Measurements from ENCODE around the gene KIF26B.
"Not testable (repeated sequence)": the region's sequence is repeated elsewhere in the genome, so short reads cannot be mapped to it uniquely, and the experiment has no call there.

The KIF26B gene

GRCh38 chr1:245671349-245671748 lies 516.6 kb downstream of the KIF26B start:
- no peak for DNase-seq

GRCh38 chr1:245671966-245672767 lies 517.4 kb downstream of the KIF26B start:
- DNase-seq = no peak

GRCh38 chr1:245672836-245673656 lies 518.3 kb downstream of the KIF26B start:
- DNase-seq = not testable (repeated sequence)

DNA sequence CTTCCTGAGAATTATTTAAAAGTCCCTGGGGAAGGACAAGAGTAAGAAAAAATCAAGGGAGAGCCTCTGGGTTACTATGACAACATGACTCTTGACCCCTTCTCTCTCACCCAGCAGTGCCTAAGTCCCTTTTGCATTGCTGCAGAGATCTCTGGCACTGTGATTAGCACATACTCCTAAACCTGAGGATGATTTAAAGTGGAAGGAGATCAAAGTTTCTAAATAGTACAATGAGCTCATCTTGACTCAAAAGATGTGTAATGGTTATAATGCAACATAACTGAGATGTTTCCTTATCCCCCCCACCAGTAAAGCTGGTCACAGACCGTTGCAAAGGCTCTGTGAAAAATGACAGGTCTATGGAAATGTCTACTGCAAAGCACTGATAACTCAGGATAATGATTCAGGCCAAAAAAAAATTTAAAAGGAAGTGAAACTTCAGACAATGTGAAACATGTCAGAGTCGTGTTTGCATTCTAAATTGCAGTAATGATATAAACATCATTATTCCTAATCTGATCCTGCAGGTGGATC lies 519.2 kb downstream of the KIF26B start:
- no peak for DNase-seq

DNA sequence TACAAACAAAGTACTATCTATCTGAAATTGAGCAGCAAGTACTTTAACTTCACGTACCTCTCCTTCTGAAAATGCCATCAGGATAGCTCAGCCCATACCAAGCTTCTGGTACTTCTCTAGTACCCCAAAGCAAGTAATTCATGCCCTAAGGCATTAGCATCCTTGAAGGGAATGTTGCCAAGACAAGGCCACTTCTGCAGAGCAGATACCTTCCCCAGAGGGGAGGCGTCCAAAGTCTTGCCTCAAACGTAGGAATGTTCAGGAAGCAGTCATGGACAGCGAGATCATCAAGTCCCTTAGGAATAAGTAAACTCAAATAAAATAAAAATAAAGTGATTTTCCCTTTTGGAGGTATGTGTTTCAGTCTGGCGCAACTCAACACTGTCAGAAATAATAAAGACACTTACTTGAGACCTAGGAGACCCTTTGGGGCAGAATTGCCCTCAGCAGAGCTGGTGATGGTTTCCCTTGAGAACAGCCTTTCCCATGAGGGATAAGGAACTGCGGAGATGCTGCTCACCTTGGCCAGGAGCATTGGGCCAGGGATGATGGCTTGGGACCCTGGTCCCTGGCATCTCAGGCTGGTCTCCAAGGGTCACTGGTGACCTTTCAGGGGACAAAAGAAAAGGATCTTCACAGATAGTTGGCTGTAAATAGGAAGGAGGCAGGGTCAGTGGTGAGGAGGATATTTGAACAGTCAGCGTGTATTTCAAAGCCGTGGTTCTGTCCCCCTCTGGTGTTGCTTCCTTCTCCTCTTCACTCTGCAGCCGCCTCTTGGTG lies 522.9 kb downstream of the KIF26B start:
- DNase-seq = no peak

GRCh38 chr1:245678860-245679411 lies 524.2 kb downstream of the KIF26B start:
- DNase-seq = no peak

DNA sequence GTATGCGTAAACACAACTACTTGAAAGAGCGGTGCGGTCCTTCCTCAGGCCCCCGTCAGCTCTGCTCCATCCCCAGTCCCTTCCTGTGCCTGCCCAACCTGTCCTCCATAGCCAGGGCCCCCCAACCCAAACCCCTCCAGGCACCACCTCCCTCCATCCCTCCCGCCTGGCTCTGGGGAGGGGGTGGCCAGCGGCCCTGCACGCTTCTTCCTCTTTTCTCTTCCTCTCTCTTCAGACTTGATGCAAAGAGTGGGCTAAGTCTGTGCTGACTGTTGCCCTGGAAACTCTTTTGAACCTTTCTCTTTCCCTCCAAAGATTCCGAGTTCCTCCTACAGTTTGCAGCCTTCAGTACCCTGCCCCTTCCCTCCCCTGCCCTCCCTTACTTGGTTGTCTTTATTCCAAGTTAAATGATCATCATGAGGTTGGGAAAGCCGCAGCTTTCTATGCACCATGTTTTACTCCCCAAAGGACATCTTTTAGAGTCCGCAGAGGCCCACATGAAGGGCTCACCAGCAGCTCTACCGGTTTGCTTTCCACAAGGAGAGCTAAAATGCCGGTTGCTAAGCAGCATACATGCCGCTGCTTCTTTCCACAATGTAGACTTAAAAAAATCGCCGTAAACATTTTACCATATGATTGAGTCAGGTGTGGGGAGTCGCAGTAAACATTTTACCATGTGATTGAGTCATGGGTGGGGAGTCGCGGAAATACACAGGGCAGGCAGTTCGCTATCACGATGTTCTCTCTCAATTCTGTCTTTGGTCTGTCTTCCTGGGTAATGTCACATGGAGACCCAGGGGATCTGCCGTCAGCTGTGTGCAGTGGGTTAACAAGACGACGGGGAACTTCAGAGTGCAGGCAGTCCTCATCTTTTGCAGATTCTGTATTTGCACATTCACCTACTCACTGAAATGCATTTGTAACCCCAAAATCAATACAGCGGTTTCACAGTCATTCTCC lies 525.3 kb downstream of the KIF26B start:
- no peak for DNase-seq

DNA sequence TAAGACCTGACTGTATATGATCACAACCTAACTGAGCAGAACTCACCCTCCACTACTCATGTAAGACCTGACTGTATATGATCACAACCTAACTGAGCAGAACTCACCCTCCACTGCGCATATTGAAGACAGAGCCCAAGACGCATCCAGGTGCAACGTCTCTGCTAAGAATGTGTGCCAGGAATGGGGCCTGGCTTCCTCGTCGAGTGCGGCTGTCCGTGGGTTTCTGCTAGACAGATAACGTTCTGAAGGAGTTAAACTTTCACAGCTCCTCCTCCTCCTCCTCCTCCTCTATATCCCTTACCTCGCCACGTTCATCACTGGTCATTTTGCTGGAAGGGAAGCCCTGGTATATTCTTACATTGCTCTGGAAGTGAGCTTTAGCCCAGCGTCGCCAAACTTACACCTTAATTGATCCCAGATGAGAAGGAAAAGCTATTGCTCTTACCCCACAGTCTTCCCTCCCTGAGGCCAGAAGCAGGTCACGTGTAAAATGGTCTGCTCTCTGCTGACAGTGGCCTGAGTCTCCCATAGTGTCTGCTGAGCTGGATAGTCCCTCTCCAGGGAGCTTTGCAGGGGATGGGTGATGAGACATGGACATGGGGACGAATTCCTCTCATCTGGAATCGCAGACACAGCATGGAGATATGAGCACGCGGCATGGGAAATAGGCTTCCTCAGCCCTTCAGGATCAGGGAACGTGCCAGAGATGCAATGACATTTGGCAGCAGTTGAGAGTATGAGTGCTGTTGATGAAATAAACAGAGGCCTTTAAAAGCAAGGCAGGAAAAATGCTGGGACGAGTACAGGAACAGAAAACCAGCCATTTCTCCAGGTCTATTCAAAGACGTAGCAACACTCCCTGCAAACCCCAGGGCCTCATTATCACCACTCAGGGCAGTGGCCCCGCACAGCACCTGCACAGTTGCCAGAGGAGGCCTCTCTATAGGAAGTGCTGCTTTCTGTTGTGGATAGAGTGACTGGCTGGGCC lies 528.1 kb downstream of the KIF26B start:
- no peak for DNase-seq

- no peak for DNase-seq
Measured at GRCh38 chr1:245683676-245684075, 528.9 kb downstream of the KIF26B start.

- no peak for DNase-seq
Measured at GRCh38 chr1:245684166-245684565, 529.4 kb downstream of the KIF26B start.

GRCh38 chr1:245684571-245684970 lies 529.8 kb downstream of the KIF26B start:
- DNase-seq = no peak

- DNase-seq = no peak
Measured at GRCh38 chr1:245685111-245685810, 530.5 kb downstream of the KIF26B start.

- DNase-seq = no peak
Measured at GRCh38 chr1:245686006-245686405, 531.2 kb downstream of the KIF26B start.

DNA sequence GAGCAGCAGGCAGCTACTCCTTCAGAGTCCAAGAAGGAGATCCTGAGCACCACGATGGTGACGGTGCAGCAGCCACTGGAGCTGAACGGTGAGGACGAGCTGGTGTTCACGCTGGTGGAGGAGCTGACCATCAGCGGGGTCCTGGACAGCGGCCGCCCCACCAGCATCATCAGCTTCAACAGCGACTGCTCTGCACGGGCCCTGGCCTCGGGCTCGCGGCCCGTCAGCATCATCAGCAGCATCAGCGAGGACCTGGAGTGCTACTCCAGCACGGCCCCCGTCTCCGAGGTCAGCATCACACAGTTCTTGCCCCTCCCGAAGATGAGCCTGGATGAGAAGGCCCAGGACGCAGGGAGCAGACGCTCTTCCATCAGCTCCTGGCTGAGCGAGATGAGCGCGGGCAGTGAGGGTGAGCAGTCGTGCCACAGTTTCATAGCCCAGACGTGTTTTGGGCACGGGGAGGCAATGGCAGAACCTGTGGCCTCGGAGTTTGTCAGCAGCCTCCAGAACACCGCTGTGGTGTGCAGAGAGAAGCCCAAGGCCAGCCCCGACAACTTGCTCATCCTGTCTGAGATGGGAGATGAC lies 531.8 kb downstream of the KIF26B start:
- DNase-seq = no peak

DNA sequence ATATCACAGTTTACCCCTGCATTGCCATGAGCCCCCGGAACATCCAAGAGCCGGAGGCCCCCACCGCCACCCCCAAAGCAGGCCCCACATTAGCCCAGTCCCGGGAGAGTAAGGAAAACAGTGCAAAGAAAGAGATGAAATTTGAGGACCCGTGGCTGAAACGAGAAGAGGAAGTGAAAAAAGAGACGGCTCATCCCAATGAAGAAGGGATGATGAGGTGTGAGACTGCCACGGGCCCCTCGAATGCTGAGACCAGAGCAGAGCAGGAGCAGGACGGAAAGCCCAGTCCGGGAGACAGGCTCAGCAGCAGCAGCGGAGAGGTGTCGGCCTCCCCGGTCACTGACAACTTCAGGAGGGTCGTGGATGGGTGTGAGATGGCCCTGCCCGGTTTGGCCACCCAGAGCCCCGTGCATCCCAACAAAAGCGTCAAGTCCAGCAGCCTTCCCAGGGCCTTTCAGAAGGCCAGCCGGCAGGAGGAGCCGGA lies 532.4 kb downstream of the KIF26B start:
- DNase-seq = no peak

DNA sequence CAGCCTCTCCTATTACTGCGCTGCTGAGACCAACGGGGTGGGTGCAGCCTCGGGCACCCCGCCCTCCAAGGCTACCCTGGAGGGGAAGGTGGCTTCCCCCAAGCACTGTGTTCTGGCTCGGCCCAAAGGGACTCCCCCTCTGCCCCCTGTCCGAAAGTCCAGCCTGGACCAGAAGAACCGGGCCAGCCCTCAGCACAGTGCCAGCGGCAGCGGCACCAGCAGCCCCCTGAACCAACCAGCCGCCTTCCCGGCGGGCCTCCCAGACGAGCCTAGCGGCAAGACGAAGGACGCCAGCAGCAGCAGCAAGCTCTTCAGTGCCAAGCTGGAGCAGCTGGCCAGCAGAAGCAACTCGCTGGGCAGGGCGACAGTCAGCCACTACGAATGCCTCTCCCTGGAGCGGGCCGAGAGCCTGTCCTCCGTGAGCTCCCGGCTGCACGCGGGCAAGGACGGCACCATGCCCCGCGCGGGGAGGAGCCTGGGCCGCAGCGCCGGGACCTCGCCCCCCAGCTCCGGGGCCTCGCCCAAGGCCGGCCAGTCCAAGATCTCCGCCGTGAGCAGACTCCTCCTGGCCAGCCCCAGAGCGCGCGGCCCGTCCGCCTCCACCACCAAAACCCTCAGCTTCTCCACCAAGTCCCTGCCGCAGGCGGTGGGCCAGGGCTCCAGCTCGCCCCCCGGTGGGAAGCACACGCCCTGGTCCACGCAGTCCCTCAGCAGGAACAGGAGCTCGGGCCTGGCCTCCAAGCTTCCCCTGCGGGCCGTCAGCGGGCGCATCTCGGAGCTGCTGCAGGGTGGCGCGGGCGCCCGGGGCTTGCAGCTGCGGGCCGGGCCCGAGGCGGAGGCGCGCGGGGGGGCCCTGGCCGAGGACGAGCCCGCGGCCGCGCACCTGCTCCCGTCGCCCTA lies 533.1 kb downstream of the KIF26B start:
- no peak for DNase-seq

DNA sequence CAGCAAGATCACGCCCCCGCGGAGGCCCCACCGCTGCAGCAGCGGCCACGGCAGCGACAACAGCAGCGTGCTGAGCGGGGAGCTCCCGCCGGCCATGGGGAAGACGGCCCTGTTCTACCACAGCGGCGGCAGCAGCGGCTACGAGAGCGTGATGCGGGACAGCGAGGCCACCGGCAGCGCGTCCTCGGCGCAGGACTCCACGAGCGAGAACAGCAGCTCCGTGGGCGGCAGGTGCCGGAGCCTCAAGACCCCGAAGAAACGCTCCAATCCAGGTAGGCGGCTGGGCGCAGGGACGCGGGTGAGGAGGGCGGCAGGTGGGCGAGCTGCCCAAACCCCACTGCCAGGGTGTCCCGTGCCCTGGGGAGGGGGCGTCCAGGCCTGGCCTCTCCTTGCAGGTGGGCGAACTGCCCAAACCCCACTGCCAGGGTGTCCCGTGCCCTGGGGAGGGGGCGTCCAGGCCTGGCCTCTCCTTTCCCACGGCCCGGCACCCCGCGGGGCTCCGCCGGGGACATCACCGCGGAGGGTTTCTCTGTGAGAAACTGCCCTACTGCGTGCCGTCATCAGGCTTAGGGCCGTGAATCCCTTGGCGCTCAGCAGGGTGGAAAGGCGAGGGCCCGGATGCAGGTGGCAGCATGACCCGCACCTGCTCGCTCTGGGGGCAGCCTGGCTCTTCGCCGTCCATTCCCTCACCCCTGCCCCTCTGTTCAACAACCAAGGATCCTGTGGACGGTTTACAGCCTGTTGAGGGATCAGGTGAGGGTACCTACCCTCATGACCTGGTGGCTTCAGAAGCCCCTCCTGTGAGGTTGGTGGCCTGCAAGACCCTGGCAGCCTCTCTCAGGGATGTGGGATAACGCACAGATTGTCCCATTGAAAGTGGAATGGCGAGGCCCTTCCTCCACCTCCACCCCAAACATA lies 534.0 kb downstream of the KIF26B start:
- no peak for DNase-seq

Measured in T-helper 2 cell (primary cell).